H9 (cell line): ENCODE measurements around the gene MAD1L1. TPM values are rescaled to one million over a fixed set of nuclear protein-coding genes. Genes with fewer than 3 reads are reported as not detected.

Experiments used
- DNase-seq: peaks from one replicate; pipeline ENCODE4 v3.0.0-alpha.2; 2017
- H2AFZ ChIP-seq: one replicate; pipeline ENCODE4 v1.6.1; 2013; ENCODE audit warnings: mild to moderate bottlenecking, low read length, control low read depth, moderate library complexity
- H2AK5ac ChIP-seq: 2 replicates; pipeline ENCODE4 v1.6.1; 2013; ENCODE audit warnings: low read length, control low read depth, mixed read lengths; ENCODE audit not compliant: insufficient read length
- H2BK120ac ChIP-seq: one replicate; pipeline ENCODE4 v1.6.1; 2013; ENCODE audit warnings: low read depth, mild to moderate bottlenecking, low read length, control low read depth, inconsistent platforms; ENCODE audit not compliant: poor library complexity, severe bottlenecking
- H2BK12ac ChIP-seq: 2 replicates; pipeline ENCODE4 v1.6.1; 2013; ENCODE audit warnings: low read length, control low read depth, mixed read lengths, low read depth; ENCODE audit not compliant: insufficient read length
- H2BK15ac ChIP-seq: 2 replicates; pipeline ENCODE4 v1.6.1; 2013; ENCODE audit warnings: low read depth, low read length, control low read depth
- H2BK20ac ChIP-seq: one replicate; pipeline ENCODE4 v1.6.1; 2013; ENCODE audit warnings: low read depth, mild to moderate bottlenecking, low read length, control low read depth, inconsistent platforms; ENCODE audit not compliant: poor library complexity, severe bottlenecking
- H2BK5ac ChIP-seq: 2 replicates; pipeline ENCODE4 v1.6.1; 2013; ENCODE audit warnings: low read length, control low read depth, mixed read lengths; ENCODE audit not compliant: insufficient read length
- H3K14ac ChIP-seq: 2 replicates; pipeline ENCODE4 v1.6.1; 2013; ENCODE audit warnings: low read length, control low read depth; ENCODE audit not compliant: insufficient read depth
- H3K18ac ChIP-seq: 2 replicates; pipeline ENCODE4 v1.6.1; 2013; ENCODE audit warnings: low read depth, mild to moderate bottlenecking, mixed read lengths, low read length, control low read depth; ENCODE audit not compliant: insufficient read length
- H3K23ac ChIP-seq: 2 replicates; pipeline ENCODE4 v1.6.1; 2013; ENCODE audit warnings: low read length, control low read depth, mixed read lengths, low read depth; ENCODE audit not compliant: insufficient read length
- H3K23me2 ChIP-seq: 2 replicates; pipeline ENCODE4 v1.6.1; 2013; ENCODE audit warnings: low read depth, mild to moderate bottlenecking, mixed read lengths, low read length, control low read depth; ENCODE audit not compliant: insufficient read length, poor library complexity, severe bottlenecking
- H3K27ac ChIP-seq: 2 replicates; pipeline ENCODE4 v1.5.1; 2013; ENCODE audit warnings: low read length, control low read depth, mixed read lengths, low read depth; ENCODE audit not compliant: insufficient read length
- H3K27me3 ChIP-seq: 2 replicates; pipeline ENCODE4 v1.6.1; 2013; ENCODE audit warnings: low read length, control low read depth, inconsistent platforms; ENCODE audit not compliant: insufficient read depth
- H3K4ac ChIP-seq: 2 replicates; pipeline ENCODE4 v1.6.1; 2013; ENCODE audit warnings: low read depth, mild to moderate bottlenecking, control low read depth, inconsistent platforms, low read length, moderate library complexity
- H3K4me1 ChIP-seq: 2 replicates; pipeline ENCODE4 v1.6.1; 2013; ENCODE audit warnings: low read length, control low read depth, inconsistent platforms; ENCODE audit not compliant: insufficient read depth
- H3K4me2 ChIP-seq: 2 replicates; pipeline ENCODE4 v1.6.1; 2013; ENCODE audit warnings: low read length, control low read depth, mixed read lengths; ENCODE audit not compliant: insufficient read length, insufficient read depth
- H3K56ac ChIP-seq: 2 replicates; pipeline ENCODE4 v1.6.1; 2013; ENCODE audit warnings: low read depth, mild to moderate bottlenecking, mixed read lengths, low read length, control low read depth; ENCODE audit not compliant: insufficient read length
- H3K79me1 ChIP-seq: 2 replicates; pipeline ENCODE4 v1.6.1; 2013; ENCODE audit warnings: low read depth, mild to moderate bottlenecking, moderate library complexity, low read length, control low read depth, inconsistent platforms; ENCODE audit not compliant: insufficient read depth, poor library complexity, severe bottlenecking
- H3K79me2 ChIP-seq: 2 replicates; pipeline ENCODE4 v1.6.1; 2013; ENCODE audit warnings: low read length, control low read depth, inconsistent platforms; ENCODE audit not compliant: insufficient read depth
- H3K9ac ChIP-seq: 2 replicates; pipeline ENCODE4 v1.6.1; 2013; ENCODE audit warnings: low read length, control low read depth, mixed read lengths; ENCODE audit not compliant: insufficient read length; ENCODE audit errors: extremely low read depth
- H3K9me3 ChIP-seq: one replicate; pipeline ENCODE4 v1.6.1; 2013; ENCODE audit warnings: low read depth, low read length, inconsistent platforms; ENCODE audit not compliant: control insufficient read depth
- H3T11ph ChIP-seq: one replicate; pipeline ENCODE4 v1.6.1; 2013; ENCODE audit warnings: mild to moderate bottlenecking, low read length, control low read depth, inconsistent platforms
- H4K20me1 ChIP-seq: one replicate; pipeline ENCODE4 v1.6.1; 2013; ENCODE audit not compliant: control insufficient read depth, insufficient read length, insufficient read depth
- H4K5ac ChIP-seq: 2 replicates; pipeline ENCODE4 v1.6.1; 2013; ENCODE audit warnings: low read depth, mild to moderate bottlenecking, mixed read lengths, low read length, control low read depth; ENCODE audit not compliant: insufficient read length
- H4K8ac ChIP-seq: replicated peaks from 2 replicates; pipeline ENCODE4 v1.6.1; 2013; ENCODE audit warnings: low read length, control low read depth, mixed read lengths, low read depth; ENCODE audit not compliant: insufficient read length
- H4K91ac ChIP-seq: 2 replicates; pipeline ENCODE4 v1.6.1; 2013; ENCODE audit warnings: low read depth, mild to moderate bottlenecking, moderate library complexity, mixed read lengths, low read length, control low read depth; ENCODE audit not compliant: insufficient read length
- H3K27ac Mint-ChIP-seq, 3 experiments: 2 replicates in 2 of 3; 3 replicates in 1 of 3; pipeline ENCODE4 v1.8.0; 2020 to 2021; ENCODE audit warnings: mixed read lengths in 3 of 3, mild to moderate bottlenecking in 1 of 3, moderate library complexity in 1 of 3
- H3K27me3 Mint-ChIP-seq: 2 replicates; pipeline ENCODE4 v1.8.0; 2021; ENCODE audit warnings: low read depth, mild to moderate bottlenecking, moderate library complexity, mixed read lengths
- H3K36me3 Mint-ChIP-seq, 3 experiments: 2 replicates in 2 of 3; 3 replicates in 1 of 3; pipeline ENCODE4 v1.8.0; 2020 to 2021; ENCODE audit warnings: low read depth in 3 of 3, mixed read lengths in 3 of 3; ENCODE audit not compliant: insufficient read depth in 1 of 3
- H3K4me1 Mint-ChIP-seq, 2 experiments: 2 replicates each; pipeline ENCODE4 v1.8.0; 2020; ENCODE audit warnings: mixed read lengths in 2 of 2
- H3K4me3 Mint-ChIP-seq, 2 experiments: 2 replicates in 1 of 2; 3 replicates in 1 of 2; pipeline ENCODE4 v1.8.0; 2020 to 2021; ENCODE audit warnings: mild to moderate bottlenecking in 2 of 2, mixed read lengths in 2 of 2, moderate library complexity in 1 of 2
- H3K9me3 Mint-ChIP-seq, 2 experiments: 2 replicates in 1 of 2; 3 replicates in 1 of 2; pipeline ENCODE4 v1.8.0; 2020; ENCODE audit warnings: mild to moderate bottlenecking in 2 of 2, mixed read lengths in 2 of 2, moderate library complexity in 1 of 2
- CTCF ChIP-seq: fragments of 200-600 bp; sonication (generic); conservative IDR thresholded peaks from 3 replicates; pipeline ENCODE4 v1.8.0; 2021; ENCODE audit warnings: antibody characterized with exemption, mild to moderate bottlenecking
- WGBS: extraction: QIAGEN DNeasy Blood & Tissue Kit; methylation state at CpG from one replicate; pipeline ENCODE4 v1.1.7; 2013; ENCODE audit warnings: missing lambda C conversion rate, low lambda C conversion rate, mixed read lengths; ENCODE audit not compliant: insufficient read length; ENCODE audit errors: extremely low coverage; 5-methylcytosine and 5-hydroxymethylcytosine counted together
- total RNA-seq: library from RNA; stranded (reverse); gene quantifications from 2 replicates; pipeline ENCODE4 v1.2.1, GENCODE V29; 2021

MAD1L1 gene
- total RNA-seq, 1 experiment from 2014 or later = 39.0 TPM

GRCh38 chr7:2255145-2256139, 22.7 kb upstream of the MAD1L1 start:
- H3K27me3 ChIP-seq = no peaks in the 10 kb centered on the region
- H3K4ac ChIP-seq = no peak overlapping the region
- Mint-ChIP-seq H3K27me3 (no peaks in the 10 kb centered on the region), H3K27ac (peak overlapping the region; percentile 41 to 65 (median 62); a peak in 3 of 7 replicates), H3K36me3 (peaks cover 12 to 39% (median 27%) of the 10 kb centered on the region in 3 experiments; a peak in 6 of 7 replicates), H3K4me3 (peak overlapping the region in 1 of 2 experiments; percentile 23; a peak in 1 of 5 replicates), H3K9me3 (no peaks in the 10 kb centered on the region), H3K4me1 (no peaks in the 10 kb centered on the region)
- no peak for DNase-seq
- no peak overlapping the region for H3T11ph ChIP-seq
- no peak overlapping the region for H3K23ac ChIP-seq
- no peak overlapping the region for H2BK15ac ChIP-seq
- no peak overlapping the region for H2BK20ac ChIP-seq
- no peak overlapping the region for H2BK5ac ChIP-seq
- no peak overlapping the region for H2AK5ac ChIP-seq
- no peak overlapping the region for H3K18ac ChIP-seq
- no peak overlapping the region; the same call in 1 of the 2 replicates for H3K14ac ChIP-seq
- no peaks in the 10 kb centered on the region for H3K9me3 ChIP-seq
- no peak overlapping the region for H3K4me2 ChIP-seq
- no peak overlapping the region for H4K8ac ChIP-seq
- H3K79me1 ChIP-seq = no peaks in the 10 kb centered on the region
- H3K4me1 ChIP-seq = no peaks in the 10 kb centered on the region
- no peak overlapping the region for H3K27ac ChIP-seq
- WGBS = no CpG with 5 or more reads among the region's 33 CpGs
- H3K79me2 ChIP-seq = no peaks in the 10 kb centered on the region
- no peak overlapping the region for H2BK120ac ChIP-seq
- H2AFZ ChIP-seq = no peak overlapping the region
- no peak overlapping the region for H4K5ac ChIP-seq
- H3K56ac ChIP-seq = no peak overlapping the region
- H2BK12ac ChIP-seq = no peak overlapping the region
- H4K20me1 ChIP-seq = no peaks in the 10 kb centered on the region
- no peak overlapping the region for H3K9ac ChIP-seq
- TF ChIP-seq CTCF = no peak
- no peaks in the 10 kb centered on the region for H3K23me2 ChIP-seq
- H4K91ac ChIP-seq = no peak overlapping the region
